Measurements from ENCODE around the gene LHX6.

Gene LHX6

DNA sequence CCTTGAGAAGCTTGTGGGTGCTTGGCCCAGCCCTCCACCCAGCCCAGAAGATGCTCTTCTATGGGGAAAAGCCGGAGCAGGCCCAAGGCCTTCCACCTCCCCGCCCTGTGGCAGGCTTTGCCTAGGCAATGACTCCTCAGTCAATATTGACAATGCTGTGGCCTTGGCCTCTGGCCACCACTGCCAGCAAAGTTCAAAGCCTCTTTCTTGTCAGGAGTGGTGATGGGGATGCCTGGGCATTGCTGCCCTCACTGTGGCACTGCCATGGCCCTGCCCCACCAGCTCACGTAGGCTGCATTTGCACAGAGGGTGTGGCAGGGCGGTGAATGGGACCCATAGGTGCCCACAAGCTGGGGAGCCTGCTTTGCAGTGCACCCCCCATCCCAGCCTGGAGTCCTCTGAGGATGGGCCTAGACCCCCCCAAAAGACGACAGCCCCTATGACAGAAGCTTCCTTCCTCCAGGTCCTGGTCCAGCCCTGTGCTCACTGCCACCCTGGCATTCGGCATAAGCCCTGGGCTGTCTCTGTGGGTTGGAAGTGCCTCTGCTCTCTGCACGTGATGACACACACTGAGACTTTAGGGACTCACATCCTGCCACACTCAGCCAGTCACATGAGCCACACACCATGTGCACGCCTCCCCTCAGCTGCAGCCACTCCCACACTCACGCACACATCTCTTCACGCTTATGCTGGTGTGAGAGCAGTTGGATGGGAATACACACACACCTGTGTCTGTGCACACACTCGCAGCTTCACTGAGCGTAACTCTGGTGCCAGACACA, 38.0 kb downstream of the LHX6 start:
- no peak for DNase-seq

- no peak for DNase-seq
Observed at GRCh38 chr9:122188369-122188768, 40.4 kb downstream of the LHX6 start.

DNA sequence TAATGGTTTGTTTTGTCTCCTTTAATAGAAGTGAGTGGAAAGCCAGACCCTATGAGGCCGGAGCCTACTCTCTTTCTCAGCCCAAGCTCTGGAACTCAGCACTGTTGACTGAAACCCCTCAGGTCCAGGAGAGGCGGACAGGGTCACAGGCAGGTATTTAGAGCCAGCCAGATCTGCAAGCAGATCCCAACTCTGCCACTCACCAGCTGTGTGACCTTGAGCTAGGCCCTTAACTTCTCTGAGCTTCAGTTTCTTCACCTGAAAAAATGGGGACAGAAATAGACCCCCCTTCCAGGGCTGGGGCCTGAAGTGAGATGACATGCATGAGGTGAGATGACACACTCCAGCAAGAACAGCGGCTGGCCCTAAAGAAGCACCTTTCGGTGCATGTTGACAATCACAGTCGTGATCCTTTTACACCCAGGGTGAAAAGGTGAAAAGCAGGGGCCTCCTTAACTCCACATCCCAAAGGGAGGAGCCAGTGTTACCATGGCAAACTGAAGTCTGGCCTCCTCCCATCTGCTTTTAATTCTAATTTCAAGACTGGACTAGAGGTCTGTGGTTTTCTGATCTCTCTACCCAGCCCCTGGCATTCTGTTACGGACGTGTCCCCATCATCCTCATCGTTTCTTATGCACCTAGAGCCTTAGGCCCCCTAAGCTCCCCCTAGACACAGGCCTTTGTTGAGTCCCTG, 41.8 kb downstream of the LHX6 start:
- DNase-seq: no peak

- DNase-seq: no peak
Observed at GRCh38 chr9:122186301-122186700, 42.5 kb downstream of the LHX6 start.

DNA sequence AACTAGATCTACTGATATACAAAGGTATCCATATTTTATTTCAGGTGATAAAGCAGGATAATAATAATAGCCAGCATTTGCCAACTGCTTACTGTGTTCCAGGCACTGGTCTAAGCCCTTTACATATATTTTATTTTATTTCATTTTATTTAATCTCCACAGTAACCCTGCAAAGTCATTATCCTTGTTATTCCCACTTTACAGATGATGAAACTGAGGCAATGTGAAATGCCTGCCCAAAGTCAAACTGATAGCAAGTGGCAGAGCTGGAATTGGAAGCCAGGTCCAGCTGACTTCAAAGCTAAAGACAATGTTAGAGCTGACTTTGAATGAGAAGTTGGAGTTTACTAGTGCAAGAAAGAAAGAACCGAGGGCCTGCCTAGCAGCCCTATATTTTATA, 44.2 kb downstream of the LHX6 start:
- DNase-seq: no peak

- no peak for DNase-seq
Observed at GRCh38 chr9:122183501-122183900, 45.3 kb downstream of the LHX6 start.

DNA sequence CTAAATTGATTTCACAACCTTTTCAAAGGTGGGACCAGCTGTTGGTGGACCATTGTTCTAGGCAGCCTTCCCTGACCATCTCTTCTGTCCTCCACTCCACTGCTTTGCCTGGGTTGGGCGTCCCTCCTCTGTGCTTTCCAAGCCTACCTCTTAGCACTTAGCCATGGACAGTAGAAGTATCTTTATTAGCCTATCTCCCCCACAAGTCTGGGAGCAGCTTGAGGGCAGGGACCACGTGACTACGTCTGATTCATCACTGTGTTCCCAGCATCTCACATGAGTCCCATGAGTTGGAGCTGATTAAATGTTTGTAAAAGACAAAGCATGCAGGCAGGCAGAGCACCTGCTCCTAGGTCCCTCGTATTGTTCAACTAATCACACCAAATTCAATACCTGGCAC, 48.1 kb downstream of the LHX6 start:
- DNase-seq: no peak

DNA sequence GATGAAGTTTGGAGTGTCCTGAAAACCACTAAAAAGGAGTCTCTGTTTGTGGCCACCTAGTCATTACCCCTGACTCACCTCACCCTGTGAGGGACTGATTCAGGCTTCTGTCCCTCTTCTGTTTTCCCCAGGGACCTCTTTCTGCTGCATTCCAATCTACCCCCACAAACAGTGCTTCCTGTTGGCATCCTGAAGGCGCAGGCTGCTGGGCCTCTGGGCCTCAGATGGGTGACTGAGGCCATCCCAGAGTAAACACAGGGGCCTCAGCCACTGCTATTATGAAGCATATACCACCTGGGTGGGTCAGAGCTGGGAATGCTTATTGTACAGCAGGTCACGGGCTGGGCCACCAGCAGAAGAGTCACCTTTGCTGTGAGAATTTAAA, 49.1 kb downstream of the LHX6 start:
- no peak for DNase-seq

DNA sequence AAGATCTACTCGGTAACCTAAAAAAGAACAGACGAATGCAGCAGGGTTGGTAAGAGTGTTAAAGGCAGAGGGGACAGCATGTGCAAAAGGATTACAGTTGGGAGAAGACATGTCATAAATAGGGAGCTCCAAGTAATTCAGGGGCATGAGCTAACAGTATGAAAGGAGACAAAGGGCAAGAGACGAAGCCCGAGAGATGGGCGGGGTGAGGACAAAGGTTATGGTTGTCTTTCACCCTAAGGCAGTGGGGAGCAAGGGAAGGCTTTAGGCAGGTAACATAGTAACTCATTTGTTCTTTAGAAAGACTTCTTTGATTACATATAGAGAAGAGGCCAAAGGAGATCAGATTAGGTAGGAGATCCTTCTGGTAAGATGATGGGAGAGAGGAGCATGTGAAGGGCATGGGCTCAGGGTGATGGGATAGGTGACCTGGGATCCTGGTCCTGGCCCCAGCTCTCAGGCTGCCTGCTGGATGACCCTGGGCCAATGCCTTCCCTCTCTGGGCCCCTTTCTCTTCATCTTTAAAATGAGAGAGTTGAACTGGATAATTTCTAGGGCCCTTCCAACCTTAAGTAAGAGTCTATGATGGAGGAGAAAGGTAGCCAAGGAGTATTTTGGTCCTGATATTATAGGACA, 49.6 kb downstream of the LHX6 start:
- DNase-seq: no peak

- DNase-seq: no peak
Observed at GRCh38 chr9:122176916-122177315, 51.8 kb downstream of the LHX6 start.

GRCh38 chr9:122173670-122174069, 55.1 kb downstream of the LHX6 start:
- no peak for DNase-seq

DNA sequence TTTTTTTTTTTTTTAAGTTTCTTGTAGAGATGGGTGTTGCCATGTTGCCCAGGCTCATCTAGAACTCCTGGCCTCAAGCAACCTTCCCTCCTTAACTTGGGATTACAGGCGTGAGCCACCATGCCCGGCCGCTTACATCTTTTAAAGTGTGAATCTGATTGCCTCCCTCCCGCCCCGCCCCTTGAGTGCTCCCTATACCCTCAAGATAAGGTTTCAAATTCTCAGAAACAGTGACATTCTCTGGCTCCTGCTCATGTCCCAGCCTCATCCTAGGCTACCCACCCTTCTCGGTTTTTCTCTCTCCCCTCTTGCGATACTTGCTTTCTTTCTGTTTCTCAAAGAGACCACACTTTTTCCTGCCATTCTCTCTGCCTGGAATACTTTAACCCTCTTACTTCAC, 56.6 kb downstream of the LHX6 start:
- DNase-seq: no peak

DNA sequence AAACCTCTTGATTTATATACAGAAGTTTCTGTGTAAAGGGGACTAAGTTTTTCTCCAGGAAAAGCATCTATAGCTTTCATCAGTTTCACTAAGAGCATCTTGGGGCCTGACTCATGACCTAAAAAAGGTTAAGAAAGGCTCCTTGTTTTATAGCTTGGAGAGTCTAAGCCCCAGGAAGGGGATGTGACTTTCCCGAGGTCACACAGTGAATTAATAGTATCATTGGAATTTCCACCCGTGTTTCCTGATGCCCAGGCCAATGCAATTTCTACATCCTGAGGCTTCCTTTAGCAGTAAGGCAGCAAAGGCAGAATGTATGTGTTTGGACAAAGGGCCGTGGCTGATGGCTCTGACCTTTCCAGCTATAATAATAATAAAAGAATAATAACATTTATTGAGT, 60.4 kb downstream of the LHX6 start:
- no peak for DNase-seq

DNA sequence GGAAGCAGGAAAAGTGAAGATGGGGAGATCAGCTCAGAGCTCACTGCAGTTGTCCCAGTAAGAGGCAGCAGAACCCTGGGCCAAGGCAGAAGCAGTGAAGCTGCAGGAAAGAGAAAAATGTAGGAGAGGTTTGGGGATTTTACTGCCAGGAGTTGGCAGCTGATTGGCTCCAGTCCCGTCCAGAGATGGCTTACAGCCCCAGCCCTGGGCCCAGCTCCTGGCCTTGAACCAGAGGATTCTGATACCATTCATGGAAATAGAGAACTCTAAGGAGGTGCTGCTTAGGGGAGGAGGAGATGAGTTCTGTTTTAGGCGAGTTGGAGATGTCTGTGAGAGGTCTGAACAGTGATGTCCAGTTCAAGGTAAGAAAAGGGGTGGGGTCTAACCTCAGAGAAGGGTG, 64.5 kb downstream of the LHX6 start:
- no peak for DNase-seq

GRCh38 chr9:122162415-122162814, 66.3 kb downstream of the LHX6 start:
- no peak for DNase-seq

GRCh38 chr9:122159925-122160246, 68.9 kb downstream of the LHX6 start:
- no peak for DNase-seq

GRCh38 chr9:122159026-122159924, 69.5 kb downstream of the LHX6 start, which contains the start of the genes MORN5 and NDUFA8:
Gene MORN5 (plus strand): TSS chr9:122159908. CDS start chr9:122159973, 65 bp downstream.
Gene NDUFA8 (minus strand): TSS chr9:122159779. CDS start chr9:122159677, 102 bp downstream.
- DNase-seq: peak; percentile 96

DNA sequence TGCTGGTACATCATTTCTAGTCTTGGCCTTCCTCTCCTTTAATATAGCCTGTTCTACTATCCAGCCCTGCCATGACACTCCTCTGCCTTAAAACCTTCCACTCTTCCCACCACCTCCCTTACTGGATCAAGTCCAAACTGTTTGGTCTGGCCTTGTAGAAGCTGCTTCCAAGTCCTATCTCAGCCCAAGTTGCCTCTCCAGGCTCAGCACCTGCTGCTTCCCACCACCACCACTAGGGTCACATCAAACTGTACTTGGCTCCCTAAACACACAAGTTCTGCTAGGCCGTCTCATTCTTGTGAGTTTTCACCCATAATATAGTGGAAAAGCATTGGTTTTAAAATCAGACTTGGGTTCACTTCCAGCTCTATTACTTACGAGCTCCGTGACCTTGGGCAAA, 70.6 kb downstream of the LHX6 start:
- peak; percentile 8 for DNase-seq

DNA sequence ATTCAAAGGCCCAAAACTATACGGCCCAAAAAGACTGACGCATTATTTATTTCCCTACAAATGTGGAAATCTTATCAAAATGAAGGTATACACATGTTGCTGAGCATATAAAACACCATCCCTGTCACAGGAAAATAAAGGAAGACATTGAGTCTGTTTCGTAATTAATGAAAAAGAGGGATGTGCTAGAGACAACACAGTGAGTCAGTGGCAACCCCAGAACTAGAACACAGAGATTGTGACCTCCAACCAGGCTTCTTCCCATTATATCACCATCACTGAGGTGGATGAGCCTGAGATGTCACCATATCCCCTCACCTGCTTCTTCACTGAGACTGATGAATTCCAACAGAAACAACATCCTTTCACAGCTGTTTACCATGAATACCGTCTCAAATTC, 73.0 kb downstream of the LHX6 start:
- DNase-seq: no peak
